Measurements from ENCODE around the gene PRKD2. TPM values are rescaled to one million over a fixed set of nuclear protein-coding genes. Genes with fewer than 3 reads are reported as not detected.

PRKD2 gene
- polyA plus RNA-seq, 1 donor = 44.5 TPM

DNA sequence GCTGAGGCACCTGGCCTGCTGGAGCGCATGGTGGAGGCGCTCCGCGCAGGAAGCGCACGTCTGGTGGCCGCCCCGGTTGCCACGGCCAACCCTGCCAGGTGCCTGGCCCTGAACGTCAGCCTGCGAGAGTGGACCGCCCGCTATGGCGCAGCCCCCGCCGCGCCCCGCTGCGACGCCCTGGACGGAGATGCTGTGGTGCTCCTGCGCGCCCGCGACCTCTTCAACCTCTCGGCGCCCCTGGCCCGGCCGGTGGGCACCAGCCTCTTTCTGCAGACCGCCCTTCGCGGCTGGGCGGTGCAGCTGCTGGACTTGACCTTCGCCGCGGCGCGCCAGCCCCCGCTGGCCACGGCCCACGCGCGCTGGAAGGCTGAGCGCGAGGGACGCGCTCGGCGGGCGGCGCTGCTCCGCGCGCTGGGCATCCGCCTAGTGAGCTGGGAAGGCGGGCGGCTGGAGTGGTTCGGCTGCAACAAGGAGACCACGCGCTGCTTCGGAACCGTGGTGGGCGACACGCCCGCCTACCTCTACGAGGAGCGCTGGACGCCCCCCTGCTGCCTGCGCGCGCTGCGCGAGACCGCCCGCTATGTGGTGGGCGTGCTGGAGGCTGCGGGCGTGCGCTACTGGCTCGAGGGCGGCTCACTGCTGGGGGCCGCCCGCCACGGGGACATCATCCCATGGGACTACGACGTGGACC is 39.1 kb upstream of the PRKD2 start:
- WGBS (ENCODE audit: insufficient coverage, low lambda C conversion rate) = no CpG with 5 or more reads among the region's 86 CpGs
- Histone ChIP-seq H3K9me3 (ENCODE audit: control insufficient read depth, low read depth, low read length) (no peaks in the 10 kb centered on the region), H3K4me3 (ENCODE audit: low read length) (no peak overlapping the region), H3K27ac (ENCODE audit: low read length) (no peak overlapping the region), H3K36me3 (ENCODE audit: control insufficient read depth, insufficient read depth, low read length) (peaks cover 17% of the 10 kb centered on the region), H3K4me1 (ENCODE audit: control insufficient read depth, insufficient read depth, low read length) (no peaks in the 10 kb centered on the region), H3K27me3 (ENCODE audit: control insufficient read depth, insufficient read depth, low read length) (no peaks in the 10 kb centered on the region)
- no peak for DNase-seq

GRCh38 chr19:46755077-46755852 is 38.4 kb upstream of the PRKD2 start:
- no peak overlapping the region for H3K27ac ChIP-seq (ENCODE audit: low read length)
- no peaks in the 10 kb centered on the region for H3K9me3 ChIP-seq (ENCODE audit: control insufficient read depth, low read depth, low read length)
- peaks cover 17% of the 10 kb centered on the region for H3K36me3 ChIP-seq (ENCODE audit: control insufficient read depth, insufficient read depth, low read length)
- H3K4me1 ChIP-seq (ENCODE audit: control insufficient read depth, insufficient read depth, low read length) = no peaks in the 10 kb centered on the region
- no peaks in the 10 kb centered on the region for H3K27me3 ChIP-seq (ENCODE audit: control insufficient read depth, insufficient read depth, low read length)
- DNase-seq = no peak
- no peak overlapping the region for H3K4me3 ChIP-seq (ENCODE audit: low read length)
- no CpG with 5 or more reads among the region's 39 CpGs for WGBS (ENCODE audit: insufficient coverage, low lambda C conversion rate)

- peak in 1 of 2 donors; percentile 41 for DNase-seq
- Histone ChIP-seq H3K36me3 (ENCODE audit: control insufficient read depth, insufficient read depth, low read length) (peaks cover 17% of the 10 kb centered on the region), H3K27ac (ENCODE audit: low read length) (no peak overlapping the region), H3K27me3 (ENCODE audit: control insufficient read depth, insufficient read depth, low read length) (no peaks in the 10 kb centered on the region), H3K9me3 (ENCODE audit: control insufficient read depth, low read depth, low read length) (no peaks in the 10 kb centered on the region), H3K4me3 (ENCODE audit: low read length) (no peak overlapping the region), H3K4me1 (ENCODE audit: control insufficient read depth, insufficient read depth, low read length) (no peaks in the 10 kb centered on the region)
- WGBS (ENCODE audit: insufficient coverage, low lambda C conversion rate) = no CpG with 5 or more reads among the region's 4 CpGs
These were observed 36.7 kb upstream of the PRKD2 start for GRCh38 chr19:46753420-46754155.

DNA sequence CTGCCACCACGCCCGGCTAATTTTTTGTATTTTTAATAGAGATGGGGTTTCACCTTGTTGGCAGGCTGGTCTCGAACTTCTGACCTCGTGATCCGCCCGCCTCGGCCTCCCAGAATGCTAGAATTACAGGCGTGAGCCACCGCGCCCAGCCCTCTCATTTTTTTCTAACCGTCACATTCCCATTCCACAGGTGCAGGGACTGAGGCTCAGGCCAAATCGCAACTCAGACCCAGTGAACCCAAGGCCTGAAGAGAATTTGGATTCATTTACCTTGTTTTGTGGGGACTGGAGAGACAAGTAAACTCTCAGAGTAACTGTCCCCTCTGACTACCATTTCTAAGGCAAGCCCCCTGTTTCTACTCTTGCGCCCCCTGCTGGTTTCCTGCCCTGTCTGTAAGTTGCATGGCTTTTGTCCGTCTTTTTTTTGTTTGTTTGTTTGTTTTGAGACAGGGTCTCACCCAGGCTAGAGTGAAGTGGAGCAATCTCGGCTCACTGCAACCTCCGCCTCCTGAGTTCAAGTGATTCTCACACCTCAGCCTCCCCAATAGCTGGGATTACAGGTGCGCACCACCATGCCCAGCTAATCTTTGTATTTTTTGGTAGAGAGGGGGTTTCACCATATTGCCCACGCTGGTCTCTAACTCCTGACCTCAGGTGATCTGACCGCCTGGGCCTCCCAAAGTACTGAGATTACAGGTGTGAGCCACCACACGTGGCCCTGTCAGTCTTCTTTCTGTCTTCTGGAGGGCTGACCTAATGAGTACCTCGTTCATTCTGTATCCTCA is 31.6 kb upstream of the PRKD2 start:
- Histone ChIP-seq H3K4me3 (ENCODE audit: low read length) (no peak overlapping the region), H3K27ac (ENCODE audit: low read length) (no peak overlapping the region), H3K4me1 (ENCODE audit: control insufficient read depth, insufficient read depth, low read length) (peaks cover 2% of the 10 kb centered on the region), H3K36me3 (ENCODE audit: control insufficient read depth, insufficient read depth, low read length) (peaks cover 8% of the 10 kb centered on the region), H3K9me3 (ENCODE audit: control insufficient read depth, low read depth, low read length) (no peaks in the 10 kb centered on the region), H3K27me3 (ENCODE audit: control insufficient read depth, insufficient read depth, low read length) (no peaks in the 10 kb centered on the region)
- no CpG with 5 or more reads among the region's 21 CpGs for WGBS (ENCODE audit: insufficient coverage, low lambda C conversion rate)
- DNase-seq = no peak

GRCh38 chr19:46746281-46747057 is 29.6 kb upstream of the PRKD2 start, which contains the start of gene STRN4:
Gene STRN4 (minus strand): TSS chr19:46746450. CDS start chr19:46746430, 20 bp downstream.
- peak in 1 of 2 donors; percentile 58 for DNase-seq
- peaks cover 5% of the 10 kb centered on the region for H3K36me3 ChIP-seq (ENCODE audit: control insufficient read depth, insufficient read depth, low read length)
- no CpG with 5 or more reads among the region's 74 CpGs for WGBS (ENCODE audit: insufficient coverage, low lambda C conversion rate)
- no peaks in the 10 kb centered on the region for H3K27me3 ChIP-seq (ENCODE audit: control insufficient read depth, insufficient read depth, low read length)
- no peaks in the 10 kb centered on the region for H3K9me3 ChIP-seq (ENCODE audit: control insufficient read depth, low read depth, low read length)
- H3K27ac ChIP-seq (ENCODE audit: low read length) = no peak within 1 kb of the TSS
- H3K4me3 ChIP-seq (ENCODE audit: low read length) = peak within 1 kb of the TSS; percentile 97
- H3K4me1 ChIP-seq (ENCODE audit: control insufficient read depth, insufficient read depth, low read length) = peaks cover 2% of the 10 kb centered on the region

GRCh38 chr19:46745521-46746280 is 28.8 kb upstream of the PRKD2 start, which contains the start of gene FKRP:
Gene FKRP (plus strand): TSS chr19:46746057. CDS start chr19:46755451, 9,394 bp downstream.
- H3K36me3 ChIP-seq (ENCODE audit: control insufficient read depth, insufficient read depth, low read length) = peaks cover 10% of the 10 kb centered on the region
- H3K4me3 ChIP-seq (ENCODE audit: low read length) = peak within 1 kb of the TSS; percentile 97
- H3K27me3 ChIP-seq (ENCODE audit: control insufficient read depth, insufficient read depth, low read length) = no peaks in the 10 kb centered on the region
- no peak within 1 kb of the TSS for H3K27ac ChIP-seq (ENCODE audit: low read length)
- WGBS (ENCODE audit: insufficient coverage, low lambda C conversion rate) = no CpG with 5 or more reads among the region's 68 CpGs
- DNase-seq = peak in 1 of 2 donors; percentile 44
- H3K4me1 ChIP-seq (ENCODE audit: control insufficient read depth, insufficient read depth, low read length) = peaks cover 2% of the 10 kb centered on the region
- H3K9me3 ChIP-seq (ENCODE audit: control insufficient read depth, low read depth, low read length) = no peaks in the 10 kb centered on the region

DNA sequence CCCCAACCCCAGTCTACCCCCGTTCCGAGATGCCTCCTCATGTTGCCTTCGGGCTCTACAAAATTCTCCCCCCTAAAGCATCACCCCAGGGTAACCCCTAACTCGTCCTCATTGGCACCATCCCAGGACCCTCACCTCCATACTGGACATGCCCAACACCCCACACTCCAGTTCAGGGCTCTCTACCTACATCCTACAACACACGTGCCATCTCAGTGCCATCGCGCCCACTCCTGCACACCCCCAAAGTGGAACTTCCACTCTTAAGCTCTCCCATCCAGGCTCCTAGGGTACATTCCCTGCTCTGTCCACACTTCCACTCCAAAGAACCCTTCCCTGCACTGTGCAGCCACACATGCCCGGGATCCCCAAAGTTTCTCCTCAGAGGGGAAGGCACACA is 28.1 kb upstream of the PRKD2 start:
- Histone ChIP-seq H3K9me3 (ENCODE audit: control insufficient read depth, low read depth, low read length) (no peaks in the 10 kb centered on the region), H3K4me3 (ENCODE audit: low read length) (peak overlapping the region; percentile 97), H3K27ac (ENCODE audit: low read length) (no peak overlapping the region), H3K36me3 (ENCODE audit: control insufficient read depth, insufficient read depth, low read length) (peaks cover 15% of the 10 kb centered on the region), H3K27me3 (ENCODE audit: control insufficient read depth, insufficient read depth, low read length) (no peaks in the 10 kb centered on the region), H3K4me1 (ENCODE audit: control insufficient read depth, insufficient read depth, low read length) (peaks cover 2% of the 10 kb centered on the region)
- DNase-seq = no peak
- WGBS (ENCODE audit: insufficient coverage, low lambda C conversion rate) = no CpG with 5 or more reads among the region's 8 CpGs

DNA sequence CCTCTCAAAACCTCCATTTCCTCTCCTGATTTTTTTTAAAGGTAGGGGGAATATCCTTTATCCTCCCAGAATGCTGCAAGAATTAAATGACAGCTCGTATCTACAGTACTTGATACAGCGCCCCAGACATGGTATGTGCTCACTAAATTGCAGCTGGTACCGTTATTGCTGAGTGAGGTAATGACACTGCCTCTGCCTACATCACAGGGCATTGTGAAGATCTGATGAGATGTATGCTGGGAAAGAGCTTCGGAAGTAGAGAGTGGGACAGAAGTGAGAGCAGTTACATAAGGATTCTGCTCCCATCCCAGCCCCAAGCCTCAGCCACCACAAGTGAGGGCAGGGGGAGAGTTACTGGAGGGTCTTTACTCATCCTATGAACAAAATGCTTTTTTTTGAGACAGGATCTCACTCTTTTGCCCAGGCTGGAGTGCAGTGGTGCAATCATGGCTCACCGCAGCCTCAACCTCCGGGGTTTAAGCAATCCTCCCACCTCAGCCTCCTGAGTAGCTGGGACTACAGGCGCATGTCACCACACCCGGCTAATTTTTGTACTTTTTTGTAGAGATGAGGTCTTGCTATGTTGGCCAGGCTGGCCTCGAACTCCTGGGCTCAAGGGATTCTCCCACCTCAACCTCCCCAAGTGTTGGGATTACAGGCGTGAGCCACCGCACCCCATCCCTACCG is 27.2 kb upstream of the PRKD2 start:
- H3K36me3 ChIP-seq (ENCODE audit: control insufficient read depth, insufficient read depth, low read length) = peaks cover 19% of the 10 kb centered on the region
- no peak overlapping the region for H3K27ac ChIP-seq (ENCODE audit: low read length)
- no peak overlapping the region for H3K4me3 ChIP-seq (ENCODE audit: low read length)
- no peaks in the 10 kb centered on the region for H3K27me3 ChIP-seq (ENCODE audit: control insufficient read depth, insufficient read depth, low read length)
- DNase-seq = no peak
- H3K4me1 ChIP-seq (ENCODE audit: control insufficient read depth, insufficient read depth, low read length) = peaks cover 2% of the 10 kb centered on the region
- H3K9me3 ChIP-seq (ENCODE audit: control insufficient read depth, low read depth, low read length) = no peaks in the 10 kb centered on the region
- 80% methylated on average over 1 of the region's 12 CpGs for WGBS (ENCODE audit: insufficient coverage, low lambda C conversion rate)
